Measurements from ENCODE around the gene FAM171A1.
"Not testable (repeated sequence)": the region's sequence is repeated elsewhere in the genome, so short reads cannot be mapped to it uniquely, and the experiment has no call there.

The FAM171A1 gene

GRCh38 chr10:15315286-15315685 lies 55.8 kb downstream of the FAM171A1 start:
- no peak for DNase-seq

GRCh38 chr10:15314482-15315045 lies 56.5 kb downstream of the FAM171A1 start:
- DNase-seq, result no peak

DNA sequence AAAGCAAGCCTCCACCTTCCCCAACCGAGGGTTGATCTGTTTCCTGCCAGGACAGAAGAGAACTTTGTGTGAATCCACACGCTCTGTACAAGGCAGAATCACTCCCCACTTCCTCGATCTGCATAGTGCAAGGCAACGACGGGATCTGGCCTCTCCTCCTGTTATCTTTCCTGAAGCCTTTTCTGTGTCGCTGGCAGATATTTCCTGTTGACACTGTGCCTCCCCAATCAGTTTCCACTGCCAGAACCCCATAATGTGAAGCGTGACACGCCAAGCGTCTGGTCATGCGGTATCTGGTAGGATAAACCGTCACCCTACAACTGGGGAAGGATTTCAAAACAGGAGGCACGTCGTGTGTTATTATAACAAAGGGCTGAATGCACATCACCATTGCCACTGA lies 57.2 kb downstream of the FAM171A1 start:
- DNase-seq, result no peak

GRCh38 chr10:15313047-15313446 lies 58.0 kb downstream of the FAM171A1 start:
- no peak for DNase-seq

DNA sequence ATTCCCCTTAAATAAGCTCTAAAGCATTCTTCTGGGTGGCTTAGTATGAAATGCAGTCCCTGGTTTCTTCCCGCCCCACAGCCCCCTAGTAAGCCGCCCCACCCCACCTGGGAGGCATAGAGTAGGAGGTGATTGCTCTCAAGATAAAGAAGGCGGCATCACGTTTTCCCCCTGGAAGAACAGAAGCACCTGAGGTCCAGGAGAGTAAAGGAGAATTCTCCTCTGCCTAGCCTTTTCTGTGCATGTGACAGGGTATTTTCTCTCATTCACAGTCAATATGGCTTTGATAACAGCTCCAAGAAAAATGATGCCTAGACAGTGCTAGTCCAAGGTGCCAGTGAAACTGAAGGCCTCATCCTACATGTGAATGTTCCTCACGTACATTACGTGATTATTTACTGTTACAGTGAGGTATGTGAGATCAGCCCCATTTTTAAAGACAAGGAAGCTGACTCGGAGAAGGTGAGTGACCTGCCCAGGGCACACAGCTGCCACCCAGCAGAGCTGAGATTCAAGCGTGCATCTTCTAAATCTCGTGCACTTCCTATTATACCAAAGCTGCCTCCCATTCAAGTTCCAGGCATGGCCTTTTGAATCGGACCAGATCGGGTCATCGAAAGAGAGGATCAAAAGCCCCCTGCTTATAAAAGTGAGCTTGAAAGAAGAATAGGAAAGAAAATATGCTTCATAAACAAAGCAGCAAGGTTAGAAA lies 59.4 kb downstream of the FAM171A1 start:
- no peak for DNase-seq

DNA sequence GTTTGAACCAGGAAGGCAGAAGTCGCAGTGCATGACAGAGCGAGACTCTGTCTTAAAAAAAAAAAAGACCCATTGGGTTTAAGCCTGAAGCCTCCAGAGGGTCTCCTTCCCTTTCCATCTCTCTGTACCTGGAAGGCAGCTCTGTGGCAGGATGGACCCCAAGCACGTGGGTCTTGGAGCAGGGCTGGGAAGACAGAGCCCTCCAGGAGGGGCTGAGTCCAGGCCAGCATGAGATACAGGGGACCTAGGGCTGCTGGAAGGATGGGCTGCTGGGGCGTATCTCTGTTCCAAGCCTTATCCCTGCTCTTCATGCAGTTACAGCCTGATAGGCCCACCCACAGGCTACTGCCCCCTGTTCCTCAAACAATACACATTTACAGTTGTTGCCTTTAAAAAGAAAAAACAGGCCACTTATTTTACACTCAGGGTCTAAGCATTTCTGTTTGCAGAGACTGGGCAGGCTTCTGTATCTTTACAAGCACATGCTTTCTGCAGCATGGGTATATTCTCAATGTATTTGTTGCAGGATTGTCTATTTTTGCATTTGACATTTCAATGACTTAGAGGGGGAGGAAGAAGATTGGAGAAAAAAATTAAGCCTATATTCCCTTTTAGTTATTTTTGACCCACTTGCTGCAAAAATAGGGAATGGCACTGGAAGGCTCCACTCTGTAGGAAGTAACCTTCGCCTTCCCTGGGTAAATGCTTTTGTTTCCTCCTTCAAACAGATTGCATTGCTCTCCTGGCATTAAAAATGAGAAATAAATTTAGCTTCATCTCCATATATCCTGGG lies 60.1 kb downstream of the FAM171A1 start:
- no peak for DNase-seq

DNA sequence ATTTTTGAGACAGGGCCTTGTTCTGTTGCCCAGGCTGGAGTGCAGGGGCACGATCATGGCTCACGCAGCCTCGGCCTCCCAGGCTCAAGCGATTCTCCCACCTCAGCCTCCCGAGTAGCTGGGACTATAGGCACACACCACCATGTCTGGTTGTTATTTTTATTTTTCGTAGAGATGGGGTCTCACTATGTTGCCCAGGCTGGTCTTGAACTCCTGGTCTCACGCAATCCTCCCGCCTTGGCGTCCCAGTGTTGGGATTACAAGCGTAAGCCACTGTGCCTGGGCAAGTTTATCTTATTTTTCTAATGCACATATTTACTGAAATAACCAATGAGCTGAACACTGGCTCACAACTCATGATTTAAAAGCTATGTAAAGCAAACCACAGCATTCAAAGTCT lies 61.9 kb downstream of the FAM171A1 start:
- no peak for DNase-seq

DNA sequence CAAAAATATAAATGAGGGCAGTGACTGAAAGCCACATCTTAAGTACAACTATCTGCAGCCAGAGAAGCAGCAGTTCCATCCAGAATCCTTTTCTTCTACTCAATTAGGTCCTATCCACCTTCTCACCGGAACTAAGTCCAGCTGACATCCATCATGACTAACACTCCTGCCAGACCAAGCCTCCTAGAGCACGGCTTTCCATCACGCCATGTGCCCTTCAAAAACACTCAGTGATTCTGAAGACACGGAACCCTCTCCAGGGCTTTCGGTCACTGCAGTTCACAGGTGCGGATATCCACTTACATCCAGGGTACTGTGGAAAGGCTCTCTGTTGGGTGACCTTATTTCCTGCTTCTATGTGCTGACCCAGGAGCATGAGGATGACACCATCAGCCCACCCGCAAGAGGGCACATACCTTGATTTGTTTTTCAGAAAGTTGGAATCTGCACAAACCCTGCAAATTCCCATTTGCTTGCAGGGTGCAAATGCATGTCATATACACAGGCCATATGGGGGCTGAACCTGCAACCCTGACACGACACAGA lies 64.3 kb downstream of the FAM171A1 start:
- DNase-seq, result no peak

DNA sequence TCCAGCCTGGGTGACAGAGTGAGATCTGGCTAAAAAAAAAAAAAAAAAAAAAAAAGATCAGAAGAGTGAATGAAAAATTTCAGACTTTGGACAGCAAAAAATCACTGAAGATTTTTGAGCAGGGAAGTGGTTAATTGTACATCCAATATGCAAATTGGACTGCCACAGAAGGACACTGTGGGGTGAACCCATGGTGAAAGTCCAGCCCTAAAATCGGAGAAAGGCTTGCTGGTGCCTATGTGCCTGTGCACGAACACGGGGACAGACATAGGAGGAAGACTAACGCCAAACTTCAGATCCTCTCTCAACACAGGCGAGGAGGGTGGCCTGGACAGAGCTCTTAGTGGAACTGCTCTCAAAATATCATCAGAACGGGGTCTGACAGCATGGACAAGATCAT lies 65.5 kb downstream of the FAM171A1 start:
- DNase-seq, result no peak

DNA sequence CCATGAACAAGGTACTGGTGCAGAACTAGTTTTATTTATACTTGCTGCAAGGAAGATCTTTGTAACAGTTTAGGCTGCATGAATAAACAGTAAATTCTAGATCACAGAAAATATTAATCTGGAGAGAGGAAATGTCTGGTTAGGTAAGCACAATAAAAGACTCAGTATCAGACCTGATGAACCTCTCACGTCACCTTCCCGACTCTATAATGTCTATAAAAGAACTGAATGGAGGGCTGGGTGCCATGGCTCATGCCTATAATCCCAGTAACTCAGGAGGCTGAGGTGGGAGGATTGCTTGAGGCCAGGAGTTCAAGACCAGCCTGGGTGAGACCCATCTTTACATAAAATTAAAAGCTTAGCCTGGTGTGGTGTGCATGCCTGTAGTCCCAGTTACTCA lies 65.9 kb downstream of the FAM171A1 start:
- DNase-seq, result no peak

GRCh38 chr10:15302188-15302956 lies 68.7 kb downstream of the FAM171A1 start:
- not testable (repeated sequence) for DNase-seq

- DNase-seq, result no peak
Measured at GRCh38 chr10:15300697-15301096, 70.4 kb downstream of the FAM171A1 start.

DNA sequence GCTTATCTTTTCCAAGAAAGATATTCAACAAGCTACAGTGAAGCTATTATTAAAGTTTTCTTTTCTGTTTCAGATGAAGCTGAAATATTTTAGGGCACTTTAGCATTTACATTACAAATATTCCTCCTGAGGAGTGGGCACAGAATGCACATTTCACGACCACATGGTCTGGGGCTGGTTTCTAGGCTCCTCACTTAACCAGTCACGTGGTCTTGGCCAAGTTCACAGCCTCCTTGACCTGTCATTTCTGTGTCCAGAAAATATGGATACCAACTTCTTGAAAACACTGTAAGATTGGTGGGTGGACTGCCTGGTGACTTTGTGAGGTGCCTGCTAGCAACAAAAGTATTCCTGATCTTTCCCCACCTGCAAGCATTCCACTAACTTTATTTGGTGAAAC lies 70.9 kb downstream of the FAM171A1 start:
- no peak for DNase-seq

DNA sequence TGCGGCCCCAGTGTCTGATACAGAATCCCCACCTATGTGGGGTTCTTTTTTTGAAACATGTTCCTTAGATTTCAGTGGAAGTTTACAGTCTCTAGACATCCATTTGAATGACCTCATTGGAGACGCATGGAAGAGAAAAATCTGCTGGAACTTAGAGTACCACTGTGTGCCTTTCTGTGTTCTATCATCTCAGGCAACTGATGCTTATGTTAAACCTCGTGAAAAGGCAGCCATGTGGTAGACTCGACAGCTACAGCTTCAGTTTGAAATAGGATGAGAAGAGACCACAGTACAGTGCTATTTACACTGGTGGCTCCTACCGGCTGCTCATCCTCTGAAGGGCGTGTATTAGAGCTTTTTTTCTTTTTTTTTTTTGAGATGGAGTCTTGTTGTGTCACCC lies 74.4 kb downstream of the FAM171A1 start:
- no peak for DNase-seq

GRCh38 chr10:15295537-15296325 lies 75.4 kb downstream of the FAM171A1 start:
- DNase-seq, result no peak

GRCh38 chr10:15293862-15294842 lies 76.9 kb downstream of the FAM171A1 start:
- DNase-seq, result no peak

- DNase-seq, result no peak
Measured at GRCh38 chr10:15290671-15291070, 80.4 kb downstream of the FAM171A1 start.

DNA sequence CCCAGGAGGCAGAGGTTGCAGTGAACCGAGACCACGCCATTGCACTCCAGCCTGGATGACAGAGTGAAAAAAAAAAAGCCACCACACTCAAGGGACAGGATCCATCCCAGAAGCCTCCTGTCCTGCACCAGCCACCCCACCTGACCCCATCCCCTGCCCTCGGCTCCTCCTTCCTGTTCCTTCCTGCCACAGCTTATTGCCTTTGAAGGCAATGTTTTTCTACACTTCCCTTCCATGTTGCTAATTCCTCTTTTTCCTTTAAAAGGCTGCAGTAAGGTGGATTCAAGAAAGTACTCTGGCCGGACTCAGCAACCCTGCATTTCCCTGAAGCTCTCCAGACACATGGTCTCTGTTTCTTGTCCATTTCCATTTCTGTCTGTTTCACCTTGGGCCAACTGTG lies 80.9 kb downstream of the FAM171A1 start:
- no peak for DNase-seq

- DNase-seq, result no peak
Measured at GRCh38 chr10:15280974-15281373, 90.1 kb downstream of the FAM171A1 start.

- DNase-seq, result no peak
Measured at GRCh38 chr10:15280462-15280861, 90.6 kb downstream of the FAM171A1 start.

DNA sequence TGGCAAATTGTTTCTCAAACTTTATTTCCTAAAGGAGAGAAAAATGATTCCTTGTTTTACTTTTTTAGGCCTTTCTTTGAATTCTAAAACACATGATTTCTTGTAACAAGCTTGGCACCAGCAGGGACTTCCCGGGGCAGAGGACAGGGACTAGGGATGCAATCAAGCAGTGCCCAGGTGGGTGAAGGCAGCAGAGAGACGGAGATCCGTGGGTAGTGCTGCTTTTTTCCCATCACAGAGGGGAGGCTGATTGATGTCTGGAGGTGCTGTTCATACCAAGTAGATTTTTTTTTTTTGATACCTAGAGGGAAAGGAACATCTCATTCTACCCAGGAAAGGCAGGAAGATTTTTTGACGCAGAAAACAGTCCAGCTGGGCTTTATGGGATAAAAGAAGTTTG lies 91.9 kb downstream of the FAM171A1 start:
- DNase-seq, result no peak

Data from NCI-H1417 treated with DMSO at 0.1 percent for 48 hours (cell line).